SK-N-SH (cell line): ENCODE results near the gene C6orf132.

Experiments used
- EP300 ChIP-seq, 2 experiments: IDR thresholded peaks; 2 replicates each; pipeline versions ENCODE4 v1.4.0 to v1.6.1; 2012; ENCODE audit warnings: borderline replicate concordance in 1 of 2, low read depth in 1 of 2, low read length in 1 of 2
- RAD21 ChIP-seq: IDR thresholded peaks from 2 replicates; pipeline ENCODE4 v1.6.1; 2012; ENCODE audit warnings: mild to moderate bottlenecking, low read length
- TF ChIP-seq, protein P1 (sequence below): fragments of 200-600 bp; sonication (generic); IDR thresholded peaks from 2 replicates; pipeline ENCODE4 v1.6.1; 2017; ENCODE audit warnings: antibody characterized with exemption, mild to moderate bottlenecking, moderate library complexity

DNA sequence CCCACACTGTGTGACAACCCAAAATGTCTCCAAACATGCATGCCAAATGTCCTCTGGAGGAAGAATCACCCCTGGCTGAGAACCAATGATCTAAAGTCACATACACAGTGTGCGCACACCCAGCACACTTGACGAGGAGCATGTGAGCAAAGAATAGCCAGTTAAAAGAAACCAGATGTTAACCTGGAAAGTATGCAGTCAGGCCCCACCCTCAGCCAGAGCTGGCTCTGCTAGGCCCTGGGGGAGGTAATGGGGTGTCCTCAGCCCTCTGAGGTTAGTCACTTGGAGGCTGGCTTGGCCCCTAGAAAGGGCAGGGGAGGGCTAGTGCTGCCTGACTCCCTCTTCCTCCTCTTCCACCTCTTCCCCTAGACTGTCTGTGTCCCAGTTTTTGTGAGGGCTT, 15.6 kb upstream of the C6orf132 start:
- TF ChIP-seq EP300 (IDR thresholded peaks at IDR 0.05; ENCODE audit: borderline replicate concordance in 1 of 2, low read depth in 1 of 2, low read length in 1 of 2) (no peak), RAD21 (no peak)
- TF ChIP-seq, protein P1, sequence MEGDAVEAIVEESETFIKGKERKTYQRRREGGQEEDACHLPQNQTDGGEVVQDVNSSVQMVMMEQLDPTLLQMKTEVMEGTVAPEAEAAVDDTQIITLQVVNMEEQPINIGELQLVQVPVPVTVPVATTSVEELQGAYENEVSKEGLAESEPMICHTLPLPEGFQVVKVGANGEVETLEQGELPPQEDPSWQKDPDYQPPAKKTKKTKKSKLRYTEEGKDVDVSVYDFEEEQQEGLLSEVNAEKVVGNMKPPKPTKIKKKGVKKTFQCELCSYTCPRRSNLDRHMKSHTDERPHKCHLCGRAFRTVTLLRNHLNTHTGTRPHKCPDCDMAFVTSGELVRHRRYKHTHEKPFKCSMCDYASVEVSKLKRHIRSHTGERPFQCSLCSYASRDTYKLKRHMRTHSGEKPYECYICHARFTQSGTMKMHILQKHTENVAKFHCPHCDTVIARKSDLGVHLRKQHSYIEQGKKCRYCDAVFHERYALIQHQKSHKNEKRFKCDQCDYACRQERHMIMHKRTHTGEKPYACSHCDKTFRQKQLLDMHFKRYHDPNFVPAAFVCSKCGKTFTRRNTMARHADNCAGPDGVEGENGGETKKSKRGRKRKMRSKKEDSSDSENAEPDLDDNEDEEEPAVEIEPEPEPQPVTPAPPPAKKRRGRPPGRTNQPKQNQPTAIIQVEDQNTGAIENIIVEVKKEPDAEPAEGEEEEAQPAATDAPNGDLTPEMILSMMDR = no peak
